ENCODE data around the gene CATSPER3.

- no peak for TF ChIP-seq CTCF (IDR thresholded peaks at IDR 0.05; ENCODE audit: insufficient read depth, low read depth, low read length)
- TF ChIP-seq EZH2 (IDR thresholded peaks at IDR 0.05; ENCODE audit: insufficient read depth, low read length), result no peak
These were observed 9.6 kb upstream of the CATSPER3 start for GRCh38 chr5:134957920-134958608.

All from astrocyte (in vitro differentiated cells and primary cell).